ENCODE results near the gene CABCOCO1.
A peak's percentile ranks its signal among the peaks of the same experiment; 100 is the strongest.

Gene CABCOCO1

DNA sequence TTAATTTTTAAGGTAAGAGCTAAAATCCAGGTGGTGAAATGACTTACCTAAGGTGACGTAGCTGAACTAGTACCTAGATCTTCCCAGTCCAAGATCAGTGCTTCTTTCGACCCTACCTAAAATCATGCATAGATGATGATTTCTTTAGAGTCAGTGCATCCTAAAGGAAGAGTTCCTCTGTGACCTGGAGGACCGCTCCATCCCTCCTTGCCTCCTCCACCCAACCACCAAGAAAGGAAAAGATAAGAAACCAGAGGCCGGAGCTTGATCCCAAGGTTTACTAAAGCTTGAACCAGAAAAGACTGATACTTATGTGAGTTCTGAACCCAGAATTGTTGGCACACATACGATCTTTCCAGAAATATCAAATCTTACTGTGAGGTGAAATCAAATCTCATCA is 101.8 kb downstream of the CABCOCO1 start:
- TF ChIP-seq EGR1 (IDR thresholded peaks at IDR 0.05) (no peak), EP300 (IDR thresholded peaks at IDR 0.05; ENCODE audit: borderline replicate concordance) (no peak), ZBTB7A (IDR thresholded peaks at IDR 0.05; ENCODE audit: low read depth) (no peak), YY1 (IDR thresholded peaks at IDR 0.05; ENCODE audit: low read depth) (no peak), CEBPB (IDR thresholded peaks at IDR 0.05) (no peak), RAD21 (IDR thresholded peaks at IDR 0.05; ENCODE audit: low read depth) (no peak), MAX (IDR thresholded peaks at IDR 0.05) (no peak), TEAD4 (IDR thresholded peaks at IDR 0.05) (no peak), TAF1 (IDR thresholded peaks at IDR 0.05; ENCODE audit: low read depth) (no peak), NFIC (IDR thresholded peaks at IDR 0.05) (no peak), CREB1 (IDR thresholded peaks at IDR 0.05; ENCODE audit: low read depth) (no peak), FOXM1 (IDR thresholded peaks at IDR 0.05; ENCODE audit: borderline replicate concordance, low read depth) (no peak), TCF12 (IDR thresholded peaks at IDR 0.05; ENCODE audit: low read depth) (no peak)
- TF ChIP-seq, protein P1, sequence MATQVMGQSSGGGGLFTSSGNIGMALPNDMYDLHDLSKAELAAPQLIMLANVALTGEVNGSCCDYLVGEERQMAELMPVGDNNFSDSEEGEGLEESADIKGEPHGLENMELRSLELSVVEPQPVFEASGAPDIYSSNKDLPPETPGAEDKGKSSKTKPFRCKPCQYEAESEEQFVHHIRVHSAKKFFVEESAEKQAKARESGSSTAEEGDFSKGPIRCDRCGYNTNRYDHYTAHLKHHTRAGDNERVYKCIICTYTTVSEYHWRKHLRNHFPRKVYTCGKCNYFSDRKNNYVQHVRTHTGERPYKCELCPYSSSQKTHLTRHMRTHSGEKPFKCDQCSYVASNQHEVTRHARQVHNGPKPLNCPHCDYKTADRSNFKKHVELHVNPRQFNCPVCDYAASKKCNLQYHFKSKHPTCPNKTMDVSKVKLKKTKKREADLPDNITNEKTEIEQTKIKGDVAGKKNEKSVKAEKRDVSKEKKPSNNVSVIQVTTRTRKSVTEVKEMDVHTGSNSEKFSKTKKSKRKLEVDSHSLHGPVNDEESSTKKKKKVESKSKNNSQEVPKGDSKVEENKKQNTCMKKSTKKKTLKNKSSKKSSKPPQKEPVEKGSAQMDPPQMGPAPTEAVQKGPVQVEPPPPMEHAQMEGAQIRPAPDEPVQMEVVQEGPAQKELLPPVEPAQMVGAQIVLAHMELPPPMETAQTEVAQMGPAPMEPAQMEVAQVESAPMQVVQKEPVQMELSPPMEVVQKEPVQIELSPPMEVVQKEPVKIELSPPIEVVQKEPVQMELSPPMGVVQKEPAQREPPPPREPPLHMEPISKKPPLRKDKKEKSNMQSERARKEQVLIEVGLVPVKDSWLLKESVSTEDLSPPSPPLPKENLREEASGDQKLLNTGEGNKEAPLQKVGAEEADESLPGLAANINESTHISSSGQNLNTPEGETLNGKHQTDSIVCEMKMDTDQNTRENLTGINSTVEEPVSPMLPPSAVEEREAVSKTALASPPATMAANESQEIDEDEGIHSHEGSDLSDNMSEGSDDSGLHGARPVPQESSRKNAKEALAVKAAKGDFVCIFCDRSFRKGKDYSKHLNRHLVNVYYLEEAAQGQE (IDR thresholded peaks at IDR 0.05; ENCODE audit: low read depth): no peak
- TF ChIP-seq, protein P2, sequence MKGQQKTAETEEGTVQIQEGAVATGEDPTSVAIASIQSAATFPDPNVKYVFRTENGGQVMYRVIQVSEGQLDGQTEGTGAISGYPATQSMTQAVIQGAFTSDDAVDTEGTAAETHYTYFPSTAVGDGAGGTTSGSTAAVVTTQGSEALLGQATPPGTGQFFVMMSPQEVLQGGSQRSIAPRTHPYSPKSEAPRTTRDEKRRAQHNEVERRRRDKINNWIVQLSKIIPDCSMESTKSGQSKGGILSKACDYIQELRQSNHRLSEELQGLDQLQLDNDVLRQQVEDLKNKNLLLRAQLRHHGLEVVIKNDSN (IDR thresholded peaks at IDR 0.05): no peak

DNA sequence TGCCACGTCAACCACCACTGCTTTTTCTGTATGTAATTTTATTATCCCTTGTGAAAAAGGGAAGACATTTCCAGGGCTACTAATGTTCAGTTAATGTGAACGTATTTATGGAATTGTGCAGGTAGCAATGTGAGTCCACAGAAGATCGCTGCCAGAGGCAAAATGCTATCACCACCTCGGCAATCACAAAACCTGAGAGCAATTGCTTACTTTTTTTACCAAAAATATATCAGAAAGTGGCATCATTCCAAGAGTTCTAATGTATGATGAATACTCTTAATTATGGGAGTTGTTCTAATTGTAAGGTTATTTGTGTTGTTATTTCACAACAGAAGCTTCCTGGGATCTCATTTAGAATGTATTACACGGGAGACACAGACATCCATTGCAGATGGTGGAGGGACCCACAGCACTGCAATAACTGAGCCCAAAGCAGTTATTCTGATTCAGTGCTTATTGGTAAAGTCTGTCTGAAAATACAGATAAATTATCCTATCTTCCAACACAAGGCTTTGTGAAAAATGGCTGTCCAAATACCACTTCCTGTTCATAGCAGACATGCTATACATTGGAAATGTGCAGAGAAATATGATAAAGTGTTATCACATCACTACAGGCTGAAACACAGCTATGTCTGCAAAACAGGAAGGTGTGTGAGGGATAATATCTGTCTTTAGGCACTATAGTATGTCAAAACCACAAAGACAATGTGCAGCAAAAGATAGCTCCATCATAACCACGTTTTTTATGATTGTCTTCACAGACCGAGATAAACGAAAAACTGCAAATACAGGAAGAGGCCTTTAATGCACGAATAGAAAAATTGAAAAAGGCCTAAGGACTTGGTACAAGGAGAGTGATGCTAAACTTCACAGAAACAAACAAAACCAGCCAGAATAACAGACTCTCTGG is 102.7 kb downstream of the CABCOCO1 start:
- TF ChIP-seq TCF12 (IDR thresholded peaks at IDR 0.05; ENCODE audit: low read depth) (no peak), CREB1 (IDR thresholded peaks at IDR 0.05; ENCODE audit: low read depth) (no peak), RAD21 (IDR thresholded peaks at IDR 0.05; ENCODE audit: low read depth) (no peak), YY1 (IDR thresholded peaks at IDR 0.05; ENCODE audit: low read depth) (no peak), TEAD4 (IDR thresholded peaks at IDR 0.05) (no peak)

- no peak for TF ChIP-seq YY1 (IDR thresholded peaks at IDR 0.05; ENCODE audit: low read depth)
- TF ChIP-seq, protein P1 (IDR thresholded peaks at IDR 0.05; ENCODE audit: low read depth): no peak
- TF ChIP-seq RAD21 (IDR thresholded peaks at IDR 0.05; ENCODE audit: low read depth): no peak
- no peak for TF ChIP-seq FOXM1 (IDR thresholded peaks at IDR 0.05; ENCODE audit: borderline replicate concordance, low read depth)
- TF ChIP-seq CEBPB (IDR thresholded peaks at IDR 0.05): no peak
Observed at GRCh38 chr10:61766927-61767326, 104.2 kb downstream of the CABCOCO1 start.

GRCh38 chr10:61774031-61774430 is 111.3 kb downstream of the CABCOCO1 start:
- no peak for TF ChIP-seq TEAD4 (IDR thresholded peaks at IDR 0.05)
- TF ChIP-seq, protein P2 (IDR thresholded peaks at IDR 0.05): peak; percentile 85

DNA sequence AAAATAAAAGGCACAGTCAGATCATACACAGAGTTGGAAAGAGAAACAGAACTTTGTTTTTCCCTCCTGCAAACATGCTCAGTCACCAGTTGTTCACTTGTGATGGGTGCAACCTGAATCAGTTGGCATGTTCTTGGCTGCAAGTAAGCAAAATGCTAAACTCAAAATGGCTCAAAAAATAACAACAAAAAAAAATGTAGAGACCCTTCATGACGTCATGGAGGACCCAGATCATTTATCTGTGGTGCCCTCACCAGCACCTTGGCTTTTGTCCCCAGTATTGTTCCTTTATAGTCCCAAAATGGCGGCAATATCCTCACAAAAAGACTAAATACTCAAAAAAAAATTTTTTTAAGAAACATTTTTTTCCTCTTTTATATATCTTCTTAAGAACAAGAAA is 112.4 kb downstream of the CABCOCO1 start:
- TF ChIP-seq NFIC (IDR thresholded peaks at IDR 0.05): no peak
- TF ChIP-seq EGR1 (IDR thresholded peaks at IDR 0.05): no peak
- no peak for TF ChIP-seq ZBTB7A (IDR thresholded peaks at IDR 0.05; ENCODE audit: low read depth)
- no peak for TF ChIP-seq MAX (IDR thresholded peaks at IDR 0.05)
- TF ChIP-seq YY1 (IDR thresholded peaks at IDR 0.05; ENCODE audit: low read depth): no peak
- no peak for TF ChIP-seq FOXM1 (IDR thresholded peaks at IDR 0.05; ENCODE audit: borderline replicate concordance, low read depth)

DNA sequence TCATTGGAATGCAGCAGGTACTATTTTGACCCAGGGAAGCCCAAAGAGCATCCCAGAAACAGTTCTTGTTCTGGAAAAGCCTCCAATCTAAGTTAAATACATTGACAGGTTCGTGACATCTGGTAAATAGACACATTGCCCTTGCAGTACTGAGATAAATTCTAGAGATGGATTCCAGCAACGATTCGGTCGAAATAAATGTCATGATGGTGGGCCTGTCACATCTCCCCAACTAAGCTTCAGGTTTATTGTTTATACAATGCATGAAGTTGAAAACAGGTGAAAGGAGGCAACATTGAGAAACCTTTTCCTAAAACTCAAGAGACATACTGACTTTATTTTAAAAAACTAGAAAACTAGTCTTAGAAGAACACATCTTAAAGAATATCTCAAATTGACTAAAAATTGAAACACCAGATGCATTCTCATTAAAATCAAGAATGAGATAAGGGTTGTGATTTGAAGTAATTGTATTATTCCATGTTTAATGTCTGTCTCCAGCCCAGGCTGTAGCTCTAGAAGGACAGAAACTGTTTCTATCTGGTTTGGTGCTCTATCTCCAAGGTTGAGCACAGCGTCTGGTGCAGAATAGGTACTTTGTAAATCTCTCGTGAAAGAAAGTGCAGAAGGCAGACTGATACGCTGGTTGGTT is 114.0 kb downstream of the CABCOCO1 start:
- TF ChIP-seq EGR1 (IDR thresholded peaks at IDR 0.05) (no peak), EP300 (IDR thresholded peaks at IDR 0.05; ENCODE audit: borderline replicate concordance) (no peak), NFIC (IDR thresholded peaks at IDR 0.05) (no peak), TCF12 (IDR thresholded peaks at IDR 0.05; ENCODE audit: low read depth) (no peak), RAD21 (IDR thresholded peaks at IDR 0.05; ENCODE audit: low read depth) (no peak), TAF1 (IDR thresholded peaks at IDR 0.05; ENCODE audit: low read depth) (no peak), MAX (IDR thresholded peaks at IDR 0.05) (no peak), FOXM1 (IDR thresholded peaks at IDR 0.05; ENCODE audit: borderline replicate concordance, low read depth) (no peak), ZBTB7A (IDR thresholded peaks at IDR 0.05; ENCODE audit: low read depth) (no peak), CREB1 (IDR thresholded peaks at IDR 0.05; ENCODE audit: low read depth) (no peak)
- TF ChIP-seq, protein P2 (IDR thresholded peaks at IDR 0.05): no peak
- TF ChIP-seq, protein P1 (IDR thresholded peaks at IDR 0.05; ENCODE audit: low read depth): no peak
